GM21423 (cell line): ENCODE data around the gene NUP93.
"Not testable (repeated sequence)": the region's sequence is repeated elsewhere in the genome, so short reads cannot be mapped to it uniquely, and the experiment has no call there.

Source experiments
- ATAC-seq: cut with Tn5 transposase; IDR thresholded peaks from one replicate; pipeline ENCODE4 v1.9.1; 2021; ENCODE audit warnings: mild to moderate bottlenecking, moderate library complexity; ENCODE audit not compliant: unreplicated experiment

Gene NUP93

DNA sequence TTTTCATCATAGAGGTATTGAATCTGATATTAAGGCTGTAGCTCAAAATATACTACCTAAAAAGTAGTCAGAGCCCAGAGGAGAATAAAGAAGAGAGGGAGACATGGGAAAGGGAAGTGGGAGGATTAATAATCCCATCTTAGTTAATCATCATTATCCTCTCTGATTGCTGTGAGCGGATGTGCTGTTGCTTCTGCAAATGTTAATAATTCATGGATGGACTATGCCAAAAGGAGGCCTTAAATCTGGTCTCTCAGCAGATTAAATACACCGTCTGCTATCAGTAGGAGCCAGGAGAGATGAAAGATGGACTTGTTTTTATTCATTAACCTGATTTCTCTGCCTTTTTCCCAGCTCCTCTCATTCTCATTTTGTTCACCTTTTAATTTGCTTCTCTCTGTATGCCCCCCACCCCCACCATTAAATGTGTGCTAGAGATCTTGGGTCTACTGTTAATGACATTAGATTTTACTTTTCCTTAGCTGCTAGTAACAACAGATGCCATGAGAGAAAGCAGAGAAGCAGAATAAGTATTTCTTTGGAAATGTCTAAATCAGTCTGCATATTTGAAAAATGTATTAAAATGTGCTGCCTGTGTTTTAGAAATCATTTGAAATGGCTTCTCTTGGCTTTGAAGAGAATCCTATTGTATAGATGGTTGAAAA lies 44.2 kb downstream of the NUP93 start:
- no peak for ATAC-seq

DNA sequence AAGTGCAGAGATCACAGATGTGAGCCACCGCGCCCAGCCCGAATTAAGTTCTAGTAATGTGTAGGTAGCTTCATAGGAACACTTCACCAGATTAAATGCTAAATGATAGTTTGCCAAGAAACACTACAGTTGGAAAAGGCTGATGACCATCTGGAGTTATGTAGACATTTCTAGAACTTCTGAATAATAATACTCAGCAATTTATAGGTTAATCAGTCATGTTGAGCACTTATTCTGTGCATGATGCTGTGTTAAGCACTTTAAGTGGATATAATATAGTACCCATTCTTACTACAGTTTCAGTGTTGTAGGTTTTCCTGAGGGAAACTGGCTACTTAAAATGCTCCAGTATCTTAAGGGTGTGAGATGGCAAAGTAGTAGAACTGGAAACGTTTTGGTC lies 45.2 kb downstream of the NUP93 start:
- no peak for ATAC-seq

DNA sequence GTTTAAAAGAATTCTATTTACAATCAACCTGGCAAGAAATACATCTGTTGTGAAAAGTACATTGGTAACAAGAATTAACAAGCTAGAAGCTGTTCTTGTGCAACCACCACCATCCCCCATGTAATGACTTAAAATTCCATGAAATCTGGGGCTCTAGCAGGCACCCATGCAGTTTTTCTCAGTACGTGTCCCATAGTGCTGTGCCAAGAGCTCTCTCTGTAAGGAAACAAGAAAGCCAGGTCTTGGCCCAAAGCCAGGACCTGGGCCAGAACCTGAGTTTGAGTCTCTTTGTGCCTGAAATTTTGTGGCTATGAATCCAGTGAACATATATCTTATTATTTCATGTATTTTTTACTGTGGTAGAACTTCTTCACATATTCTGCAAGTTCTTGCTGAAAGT lies 46.6 kb downstream of the NUP93 start:
- no peak for ATAC-seq

DNA sequence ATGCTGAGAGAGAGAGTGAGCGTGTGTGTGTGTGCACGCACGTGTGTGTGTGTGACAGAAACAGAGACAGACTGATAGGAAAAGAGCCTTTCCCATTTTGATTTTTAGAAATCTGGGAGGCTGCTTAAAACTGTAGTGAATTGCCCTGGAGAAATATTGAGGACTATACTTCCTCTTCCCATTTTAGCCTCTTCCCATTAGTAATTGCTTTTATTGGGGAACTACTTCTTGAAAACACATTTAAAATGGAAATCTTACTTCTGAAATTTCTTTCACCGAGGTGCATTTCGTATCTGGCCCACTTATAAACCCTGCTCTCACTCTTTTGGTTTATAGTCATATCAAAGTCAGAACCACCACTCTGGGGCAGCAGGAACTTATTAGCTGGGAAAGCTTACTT lies 47.1 kb downstream of the NUP93 start:
- no peak for ATAC-seq

DNA sequence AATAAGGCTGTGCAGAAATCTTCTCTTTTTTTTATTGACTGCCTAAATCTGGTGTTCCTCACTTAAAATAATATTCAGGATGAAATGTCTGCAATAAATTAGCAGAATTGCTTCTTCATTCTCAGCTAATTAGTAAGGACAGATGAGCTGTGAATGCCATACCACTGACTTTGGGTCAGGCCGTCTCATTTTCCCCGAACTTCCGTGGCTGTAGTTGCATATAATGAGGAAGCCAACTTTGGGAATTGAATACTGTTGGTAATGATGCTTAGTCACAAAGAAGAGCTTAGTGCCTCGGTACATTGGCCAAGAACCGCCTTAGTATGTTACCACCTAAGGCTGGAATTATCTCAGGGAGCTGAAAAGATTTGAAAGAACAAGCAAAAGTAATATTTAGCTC lies 47.6 kb downstream of the NUP93 start:
- no peak for ATAC-seq

DNA sequence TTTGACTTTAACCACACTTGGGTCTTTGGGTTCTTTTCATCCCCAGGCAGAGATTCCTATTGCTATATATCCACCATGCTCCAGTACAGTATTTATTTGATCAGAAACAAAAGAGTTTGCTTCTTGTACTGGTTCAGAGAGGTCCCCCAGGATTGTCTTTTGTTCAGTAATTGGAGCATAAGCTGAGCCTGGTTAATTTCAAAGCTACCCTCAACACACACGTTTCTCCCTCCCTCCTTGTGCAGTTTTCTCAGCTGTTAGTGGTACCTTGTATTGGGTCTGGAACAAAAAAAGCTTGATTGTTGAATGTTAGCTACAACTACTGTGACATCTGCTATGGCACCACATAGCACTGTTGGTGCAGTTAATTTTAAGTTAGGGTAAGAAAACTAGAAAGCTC lies 50.0 kb downstream of the NUP93 start:
- ATAC-seq, result no peak

DNA sequence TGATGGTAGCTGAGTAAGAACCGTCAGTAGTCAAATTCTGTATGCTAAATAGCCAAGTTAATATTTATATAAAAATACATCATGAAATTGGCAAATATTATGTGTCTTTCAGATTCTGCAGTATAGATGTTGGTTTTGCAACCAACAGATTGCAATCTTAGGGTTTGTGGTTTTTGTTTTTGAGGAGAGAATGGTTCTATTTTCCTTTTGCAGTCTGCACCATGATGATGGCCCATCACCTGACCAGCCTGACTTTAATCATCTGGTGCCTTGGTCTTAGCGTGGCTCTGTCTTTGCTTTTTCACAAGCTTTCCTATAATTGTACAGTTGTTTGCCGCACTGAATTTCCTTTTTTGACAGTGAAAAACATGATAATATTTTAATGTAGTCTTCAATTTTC lies 50.7 kb downstream of the NUP93 start:
- no peak for ATAC-seq

DNA sequence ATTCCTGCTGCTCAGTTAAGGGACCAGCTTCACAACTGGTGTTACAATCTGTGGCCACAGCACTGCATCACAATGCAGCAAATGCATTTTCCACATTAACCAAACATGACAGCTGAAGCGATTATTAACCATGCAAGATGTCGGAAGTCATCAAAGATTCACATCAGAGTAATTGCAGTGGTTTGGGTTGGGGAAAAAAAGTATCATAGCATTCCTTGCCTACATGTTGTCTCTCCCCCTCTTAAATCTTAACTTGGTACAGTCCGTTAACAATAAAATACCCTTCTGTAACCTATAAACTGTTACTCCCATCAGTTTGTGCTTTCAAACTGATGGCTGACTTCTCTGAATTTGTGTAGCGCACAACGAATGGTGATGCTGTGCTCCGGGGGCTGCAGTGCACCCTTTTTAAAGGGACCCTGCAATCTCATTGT lies 51.6 kb downstream of the NUP93 start:
- no peak for ATAC-seq

DNA sequence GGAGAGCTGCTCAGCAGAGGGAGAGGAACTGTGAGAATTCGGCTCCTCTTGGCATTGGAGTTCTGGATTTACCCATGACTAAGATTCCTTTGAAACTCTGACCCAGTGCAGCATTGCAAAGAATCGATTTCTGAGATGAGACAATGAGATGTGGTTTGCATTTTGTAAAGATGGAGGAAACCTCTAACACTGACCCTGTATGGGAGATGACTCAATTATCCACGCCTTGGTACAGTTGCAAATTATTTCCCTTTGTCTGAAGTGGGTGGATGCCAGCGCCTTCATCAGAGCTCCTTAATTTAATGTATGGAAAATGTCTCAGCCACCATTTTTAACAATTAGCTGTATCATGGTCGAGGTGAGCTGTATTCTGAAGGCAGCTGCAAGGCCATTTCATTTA lies 53.4 kb downstream of the NUP93 start:
- ATAC-seq, result no peak

DNA sequence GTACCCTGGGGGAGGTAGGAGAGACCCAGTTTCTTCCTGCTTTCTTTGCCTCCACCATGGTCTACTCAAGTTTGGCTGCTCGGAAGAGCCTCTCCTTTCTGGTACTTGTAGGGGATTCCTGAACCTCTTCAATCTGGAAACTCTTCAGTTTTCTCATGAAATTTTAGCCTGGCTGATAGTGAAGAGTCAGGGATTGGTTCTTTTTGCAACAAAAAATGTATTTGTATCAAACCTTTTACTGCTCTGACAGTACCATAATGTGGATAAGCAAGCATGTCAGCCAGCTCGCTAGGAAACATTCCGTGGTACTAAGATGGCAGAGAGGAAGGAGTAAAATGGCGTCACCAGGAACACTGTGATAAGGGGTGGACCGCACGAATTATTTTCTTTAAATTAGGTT lies 55.4 kb downstream of the NUP93 start:
- no peak for ATAC-seq

DNA sequence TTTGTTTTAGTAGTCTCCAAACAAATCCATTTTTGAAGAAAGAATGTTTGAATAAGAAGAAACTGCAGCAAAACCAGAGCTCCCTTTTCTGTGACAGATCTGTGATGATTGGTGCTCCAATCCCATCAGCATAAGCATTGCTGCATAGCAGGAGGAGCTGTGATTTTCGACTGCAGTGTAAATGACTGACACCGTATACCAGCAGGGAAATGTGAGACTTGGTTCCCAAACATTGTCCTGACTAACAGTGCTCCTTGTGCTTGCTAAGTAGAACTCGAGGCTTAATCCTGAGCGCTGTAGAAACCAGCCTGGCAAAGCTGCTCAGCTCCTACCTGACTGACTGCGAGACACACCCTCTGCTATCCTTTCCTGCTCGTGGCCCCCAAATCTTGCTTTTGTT lies 57.2 kb downstream of the NUP93 start:
- no peak for ATAC-seq

DNA sequence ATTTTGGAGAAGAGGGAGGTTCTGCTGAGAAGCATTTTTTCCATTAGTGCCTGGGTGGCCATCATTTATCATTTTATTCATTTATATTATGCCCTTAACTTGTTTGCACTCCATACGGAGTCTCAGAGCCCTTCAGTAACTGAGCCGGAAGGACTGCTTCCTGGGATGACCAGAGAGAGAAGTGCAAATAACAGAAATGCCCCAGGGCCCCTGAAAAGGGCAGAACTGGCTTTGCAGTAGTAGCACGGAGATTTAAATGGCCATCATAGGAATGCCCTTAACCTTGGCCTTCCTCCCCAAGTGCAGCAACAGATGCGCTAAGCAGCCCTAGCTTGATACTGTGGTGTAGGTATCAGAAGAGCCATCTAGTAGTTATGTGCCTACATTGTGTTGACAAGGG lies 58.5 kb downstream of the NUP93 start:
- no peak for ATAC-seq

DNA sequence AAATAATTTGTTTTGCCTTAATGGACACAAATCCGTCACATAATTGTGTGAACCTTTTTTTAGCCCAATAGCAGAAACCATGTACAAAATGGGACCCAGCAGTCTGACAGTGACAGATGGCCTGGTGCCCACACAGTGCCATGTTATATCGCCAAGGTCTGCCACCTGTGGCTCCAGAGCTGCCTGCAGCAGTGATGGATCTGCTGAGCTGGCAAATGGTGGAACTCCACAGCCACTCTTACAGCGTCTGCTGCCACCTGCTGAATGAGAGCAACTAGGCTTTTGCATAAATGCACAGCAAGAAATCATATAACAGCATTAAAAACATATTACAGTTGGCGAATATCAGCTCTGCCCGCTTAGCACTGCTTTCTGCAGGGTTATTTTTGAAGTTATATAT lies 59.4 kb downstream of the NUP93 start:
- ATAC-seq, result no peak

DNA sequence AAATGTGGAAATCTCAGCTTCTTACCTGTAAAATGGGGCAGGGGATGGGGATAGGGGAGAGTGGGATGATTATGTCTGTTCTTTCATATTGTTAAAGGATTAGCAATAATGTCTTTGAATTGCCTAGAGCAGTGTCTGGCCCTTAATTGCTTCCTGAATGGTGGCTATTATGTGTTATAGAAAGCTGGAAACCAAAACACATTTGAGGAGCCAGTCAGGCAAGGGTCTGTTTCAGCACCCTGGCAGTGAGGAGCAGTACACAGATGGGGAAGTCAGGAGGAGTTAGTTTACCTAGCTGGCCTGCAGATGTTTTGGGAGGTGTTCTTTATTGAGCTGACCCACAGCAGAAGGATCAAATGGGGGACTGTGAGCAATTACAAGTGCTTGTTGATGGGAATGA lies 63.0 kb downstream of the NUP93 start:
- ATAC-seq, result no peak

DNA sequence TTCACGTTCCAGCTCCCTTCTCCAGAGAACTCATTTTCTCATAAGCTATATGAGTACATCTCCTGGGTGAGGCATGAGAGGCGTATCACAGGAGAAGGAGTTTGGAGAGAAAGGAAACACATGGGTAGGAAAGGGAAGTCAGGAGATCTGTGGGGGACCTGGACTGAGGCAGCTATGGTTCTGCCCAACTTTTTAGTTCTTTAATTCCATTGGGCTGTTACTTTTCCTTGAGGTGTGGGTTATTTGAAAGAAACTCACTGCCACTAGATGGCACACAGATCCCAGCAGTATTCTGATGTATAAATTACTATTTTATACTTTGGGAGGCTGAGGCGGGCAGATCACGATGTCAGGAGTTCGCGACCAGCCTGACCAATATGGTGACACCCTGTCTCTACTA lies 63.6 kb downstream of the NUP93 start:
- ATAC-seq, result no peak

DNA sequence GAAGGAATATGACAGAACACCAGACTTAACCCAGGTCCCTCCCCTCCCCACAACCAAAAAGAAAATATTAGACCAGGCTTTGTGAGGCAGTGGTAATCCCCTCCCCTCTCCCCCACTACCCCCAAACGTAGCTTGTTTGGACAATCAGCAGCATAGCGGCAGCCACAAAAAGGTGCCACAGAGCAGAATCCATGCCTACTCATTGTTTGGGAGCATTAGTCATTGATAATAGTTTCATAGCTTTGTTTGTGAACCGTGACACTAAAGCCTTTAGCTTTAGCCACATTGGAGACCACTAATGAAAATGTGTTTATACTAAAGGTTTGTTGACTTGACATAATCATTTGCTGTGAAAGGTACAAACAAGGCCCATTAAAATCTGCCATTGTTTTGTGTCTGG lies 65.1 kb downstream of the NUP93 start:
- no peak for ATAC-seq

DNA sequence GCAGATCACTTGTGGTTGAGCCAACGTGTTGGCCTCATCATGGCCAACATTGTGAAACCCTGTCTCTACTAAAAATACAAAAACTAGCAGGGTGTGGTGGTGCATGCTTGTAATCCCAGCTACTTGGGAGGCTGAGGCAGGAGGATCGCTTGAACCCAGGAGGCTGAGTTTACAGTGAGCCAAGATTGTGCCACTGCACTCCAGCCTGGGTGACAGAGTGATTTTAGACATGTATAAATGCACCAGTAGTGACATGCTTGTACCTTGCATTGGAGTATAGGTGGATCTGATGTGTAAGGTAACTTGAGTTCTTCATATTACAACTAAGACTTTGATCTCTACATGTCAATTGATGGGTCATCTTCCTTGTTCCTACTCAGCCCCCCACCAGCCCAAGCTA lies 67.1 kb downstream of the NUP93 start:
- not testable (repeated sequence) for ATAC-seq

DNA sequence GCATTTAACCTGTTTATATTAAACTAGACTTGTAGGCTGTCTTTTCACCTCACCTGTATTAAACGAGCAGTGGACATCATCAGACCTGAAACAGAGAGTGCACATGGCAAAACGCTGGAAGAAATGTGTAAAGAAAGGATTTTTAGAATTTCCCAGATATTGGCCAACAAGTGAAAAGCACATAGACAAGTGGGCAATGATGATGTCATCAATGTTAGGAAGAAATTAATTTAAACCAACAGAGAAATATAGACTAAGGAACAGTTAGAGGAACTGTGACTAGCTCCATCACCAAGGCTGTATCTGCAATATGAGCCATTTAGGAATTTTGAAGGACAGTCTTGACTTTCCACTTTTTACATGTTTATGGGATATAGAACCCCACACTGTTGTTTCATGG lies 67.9 kb downstream of the NUP93 start:
- no peak for ATAC-seq

DNA sequence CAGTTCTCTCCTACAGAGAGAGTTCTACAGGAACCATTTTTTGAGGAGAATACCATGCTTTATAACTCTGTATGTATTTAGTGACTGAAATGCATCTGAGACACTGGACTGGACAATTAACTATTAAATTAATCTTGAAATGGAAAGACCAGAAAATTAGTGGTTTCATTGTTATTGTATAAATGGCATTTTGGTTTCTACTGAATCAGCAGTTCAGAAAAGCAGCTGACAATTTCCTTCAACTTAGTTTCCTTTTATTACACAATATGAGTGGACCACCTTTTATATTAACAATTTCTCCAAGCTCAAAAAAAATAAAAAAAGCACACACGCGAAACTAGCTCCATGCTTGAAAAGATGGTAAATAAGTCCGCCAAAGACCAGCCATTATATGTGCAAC lies 69.0 kb downstream of the NUP93 start:
- ATAC-seq, result no peak

DNA sequence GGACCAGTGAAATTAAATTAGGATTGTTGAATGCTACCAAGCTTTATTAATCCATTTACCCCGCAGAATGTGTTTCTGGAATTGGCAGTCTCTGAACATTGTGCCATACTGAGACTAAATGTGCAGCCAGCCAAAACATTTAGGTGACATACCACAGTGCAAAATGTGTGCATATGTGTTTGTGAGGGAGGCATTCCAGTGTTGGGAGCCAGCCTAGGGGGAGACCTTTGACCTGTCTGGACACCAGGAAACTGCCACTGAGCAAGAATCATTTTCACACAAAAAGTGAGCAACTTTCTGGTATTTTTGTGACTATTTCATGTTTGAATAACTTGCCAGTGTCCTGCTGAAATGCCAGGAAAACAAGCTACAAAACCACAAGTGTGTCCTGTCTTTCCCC lies 70.4 kb downstream of the NUP93 start:
- no peak for ATAC-seq

DNA sequence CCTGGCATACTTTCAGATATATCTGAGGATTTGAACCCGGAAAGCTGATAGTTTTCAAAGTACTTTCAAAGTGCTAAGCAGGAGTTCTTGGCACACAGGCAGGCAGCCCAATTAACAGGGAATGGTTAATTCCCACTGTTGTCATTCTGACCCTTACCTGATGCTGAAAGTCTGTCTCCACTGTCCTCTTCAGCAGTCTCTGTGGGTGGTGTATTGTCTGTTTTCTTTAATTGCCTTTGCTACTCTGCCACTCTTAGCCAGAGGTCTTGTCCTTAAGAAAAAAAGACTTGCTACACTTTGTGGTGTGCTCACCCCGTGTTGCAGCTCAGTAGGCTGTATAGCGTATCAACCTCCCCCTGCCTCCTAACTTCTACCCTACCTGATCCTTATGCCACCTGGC lies 71.8 kb downstream of the NUP93 start:
- no peak for ATAC-seq

DNA sequence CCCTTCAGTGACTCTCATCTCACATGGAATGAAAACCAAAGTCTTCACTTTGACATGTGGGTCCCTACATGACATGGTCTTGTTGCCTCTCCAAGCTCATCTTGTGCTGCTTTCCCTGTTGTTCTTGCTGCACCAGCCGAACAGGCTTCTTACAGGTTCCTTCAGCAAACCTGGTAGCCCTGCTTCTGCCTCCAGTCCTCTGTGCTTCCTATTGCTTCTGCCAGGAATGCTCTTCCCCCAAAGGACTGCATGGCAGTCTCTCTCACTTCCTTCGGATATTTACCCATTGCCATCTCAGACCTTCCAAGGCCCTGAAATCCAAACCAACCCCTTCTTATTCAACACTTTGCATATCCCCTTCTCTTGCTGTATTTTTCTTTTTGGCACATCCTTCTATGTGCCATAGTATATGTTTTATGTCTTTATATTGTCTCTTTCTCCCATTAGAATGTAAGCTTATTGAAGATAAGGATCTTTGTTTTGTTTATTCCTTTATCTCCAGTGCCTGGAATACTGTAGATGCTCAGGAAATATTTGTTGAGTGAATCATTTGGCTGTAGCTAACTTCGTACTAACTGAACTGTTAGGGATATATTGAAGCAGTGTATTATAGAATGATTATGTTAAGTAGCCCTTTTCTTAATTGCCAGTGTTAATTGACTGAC lies 77.2 kb downstream of the NUP93 start:
- no peak for ATAC-seq

DNA sequence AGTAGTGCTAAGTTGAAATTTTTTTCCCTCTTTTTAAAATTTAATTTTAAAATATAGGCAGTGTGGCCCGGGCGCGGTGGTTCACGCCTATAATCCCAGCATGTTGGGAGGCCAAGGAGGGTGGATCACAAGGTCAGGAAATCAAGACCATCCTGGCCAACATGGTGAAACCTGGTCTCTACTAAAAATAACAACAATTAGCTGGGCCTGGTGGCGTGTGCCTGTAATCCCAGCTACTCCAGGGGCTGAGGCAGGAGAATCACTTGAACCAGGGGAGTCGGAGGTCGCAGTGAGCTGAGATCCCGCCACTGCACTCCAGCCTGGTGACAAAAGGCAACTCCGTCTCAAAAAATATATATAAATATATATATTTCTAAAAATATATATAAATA lies 77.7 kb downstream of the NUP93 start:
- not testable (repeated sequence) for ATAC-seq
